GM21576 (cell line): ENCODE data around the gene ARHGAP30.
"Not testable (repeated sequence)": the region's sequence is repeated elsewhere in the genome, so short reads cannot be mapped to it uniquely, and the experiment has no call there.

ENCODE experiments used
- ATAC-seq: cut with Tn5 transposase; IDR thresholded peaks from one replicate; pipeline ENCODE4 v1.9.1; 2021; ENCODE audit warnings: mild to moderate bottlenecking, moderate library complexity; ENCODE audit not compliant: unreplicated experiment

The ARHGAP30 gene

GRCh38 chr1:161018631-161018930, 51.1 kb downstream of the ARHGAP30 start:
- ATAC-seq = no peak

GRCh38 chr1:161017756-161018630, 51.7 kb downstream of the ARHGAP30 start:
- no peak for ATAC-seq

GRCh38 chr1:161017181-161017580, 52.5 kb downstream of the ARHGAP30 start:
- ATAC-seq = not testable (repeated sequence)

GRCh38 chr1:161016683-161017082, 53.0 kb downstream of the ARHGAP30 start:
- ATAC-seq = not testable (repeated sequence)

- peak; percentile 92 for ATAC-seq
Observed at GRCh38 chr1:161013488-161014230, 56.0 kb downstream of the ARHGAP30 start.

- no peak for ATAC-seq
Observed at GRCh38 chr1:161013131-161013487, 56.6 kb downstream of the ARHGAP30 start.

GRCh38 chr1:161012420-161012819, 57.3 kb downstream of the ARHGAP30 start:
- no peak for ATAC-seq

GRCh38 chr1:161009602-161010211, 60.0 kb downstream of the ARHGAP30 start:
- no peak for ATAC-seq

- no peak for ATAC-seq
Observed at GRCh38 chr1:161008869-161009510, 60.7 kb downstream of the ARHGAP30 start.

GRCh38 chr1:161007369-161007768, 62.3 kb downstream of the ARHGAP30 start:
- ATAC-seq = no peak

GRCh38 chr1:161006563-161006962, 63.1 kb downstream of the ARHGAP30 start:
- ATAC-seq = no peak

GRCh38 chr1:161001525-161001924, 68.2 kb downstream of the ARHGAP30 start:
- no peak for ATAC-seq

- ATAC-seq = no peak
Observed at GRCh38 chr1:161000736-161001480, 68.8 kb downstream of the ARHGAP30 start.

- no peak for ATAC-seq
Observed at GRCh38 chr1:160999376-160999775, 70.3 kb downstream of the ARHGAP30 start.

- no peak for ATAC-seq
Observed at GRCh38 chr1:160997323-160998038, 72.2 kb downstream of the ARHGAP30 start.
